ENCODE measurements around the gene EDIL3.
A peak's percentile ranks its signal among the peaks of the same experiment; 100 is the strongest.

Gene EDIL3

GRCh38 chr5:84149094-84149493, 235.6 kb downstream of the EDIL3 start:
- DNase-seq, result no peak

GRCh38 chr5:84148651-84149050, 236.0 kb downstream of the EDIL3 start:
- DNase-seq, result no peak

- DNase-seq, result no peak
Measured at GRCh38 chr5:84137541-84137940, 247.1 kb downstream of the EDIL3 start.

- DNase-seq, result no peak
Measured at GRCh38 chr5:84131372-84131771, 253.3 kb downstream of the EDIL3 start.

GRCh38 chr5:84130006-84130580, 254.6 kb downstream of the EDIL3 start:
- no peak for DNase-seq

- no peak for DNase-seq
Measured at GRCh38 chr5:84125216-84125615, 259.5 kb downstream of the EDIL3 start.

- DNase-seq, result no peak
Measured at GRCh38 chr5:84119252-84119651, 265.4 kb downstream of the EDIL3 start.

GRCh38 chr5:84118551-84118950, 266.1 kb downstream of the EDIL3 start:
- no peak for DNase-seq

- no peak for DNase-seq
Measured at GRCh38 chr5:84115727-84116126, 269.0 kb downstream of the EDIL3 start.

GRCh38 chr5:84113246-84114105, 271.2 kb downstream of the EDIL3 start:
- DNase-seq, result peak; percentile 76

GRCh38 chr5:84092738-84093137, 291.9 kb downstream of the EDIL3 start:
- DNase-seq, result no peak

- DNase-seq, result peak; percentile 68
Measured at GRCh38 chr5:84091127-84091799, 293.4 kb downstream of the EDIL3 start.

- DNase-seq, result no peak
Measured at GRCh38 chr5:84088996-84089395, 295.7 kb downstream of the EDIL3 start.

- no peak for DNase-seq
Measured at GRCh38 chr5:84086511-84086910, 298.2 kb downstream of the EDIL3 start.

GRCh38 chr5:84085387-84086041, 299.2 kb downstream of the EDIL3 start:
- peak; percentile 12 for DNase-seq

- no peak for DNase-seq
Measured at GRCh38 chr5:84080908-84081307, 303.8 kb downstream of the EDIL3 start.

GRCh38 chr5:84072339-84072738, 312.3 kb downstream of the EDIL3 start:
- no peak for DNase-seq

GRCh38 chr5:84069608-84070179, 315.0 kb downstream of the EDIL3 start:
- no peak for DNase-seq

- DNase-seq, result no peak
Measured at GRCh38 chr5:84063041-84063440, 321.6 kb downstream of the EDIL3 start.

GRCh38 chr5:84059672-84060071, 325.0 kb downstream of the EDIL3 start:
- no peak for DNase-seq

- no peak for DNase-seq
Measured at GRCh38 chr5:84058561-84058960, 326.1 kb downstream of the EDIL3 start.

- no peak for DNase-seq
Measured at GRCh38 chr5:84057211-84057610, 327.5 kb downstream of the EDIL3 start.

- DNase-seq, result no peak
Measured at GRCh38 chr5:84045964-84046363, 338.7 kb downstream of the EDIL3 start.
